Erythroblast (primary cell): Measurements from ENCODE around the gene RTN3.

Experiments
- GATA1 ChIP-seq: IDR thresholded peaks from 2 replicates; pipeline ENCODE4 v1.6.1; 2011; ENCODE audit warnings: low read depth, mild to moderate bottlenecking, control low read depth, low read length, moderate library complexity
- POLR2A ChIP-seq: IDR thresholded peaks from 2 replicates; pipeline ENCODE4 v1.6.1; 2011; ENCODE audit warnings: mild to moderate bottlenecking, low read length

DNA sequence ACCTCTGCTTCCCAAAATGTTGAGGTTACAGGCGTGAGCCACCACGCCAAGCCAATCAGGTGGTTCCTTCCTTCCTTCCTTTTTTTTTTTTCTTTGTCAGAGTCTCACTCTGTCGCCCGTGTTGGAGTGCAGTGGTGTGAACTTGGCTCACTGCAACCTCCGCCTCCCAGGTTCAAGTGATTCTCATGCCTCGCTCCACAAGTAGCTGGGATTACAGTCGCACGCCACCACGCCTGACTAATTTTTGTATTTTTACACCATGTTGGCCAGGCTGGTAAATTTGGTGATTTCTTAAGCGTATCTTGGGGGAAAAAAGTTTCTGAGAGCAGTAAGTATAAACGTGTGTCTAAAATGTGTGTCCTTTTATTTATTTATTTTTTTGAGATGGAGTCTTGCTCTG is 113.8 kb downstream of the RTN3 start:
- TF ChIP-seq POLR2A (no peak), GATA1 (no peak)
